Smooth muscle cell (in vitro differentiated cells): Measurements from ENCODE around the gene OR14K1. TPM values are rescaled to one million over a fixed set of nuclear protein-coding genes. Genes with fewer than 3 reads are reported as not detected.
"Not testable (repeated sequence)": the region's sequence is repeated elsewhere in the genome, so short reads cannot be mapped to it uniquely, and the experiment has no call there.

Experiments
- DNase-seq: peaks from one replicate; lab custom pipeline; 2025; ENCODE audit not compliant: unreplicated experiment; lab: John Stamatoyannopoulos, UW
- H2AFZ ChIP-seq: fragments of 200-600 bp; sonication (generic); 2 replicates; pipeline ENCODE4 v1.6.0; 2016; ENCODE audit warnings: antibody characterized with exemption, low read depth, mild to moderate bottlenecking
- H3F3A ChIP-seq: fragments of 200-600 bp; sonication (generic); 2 replicates; pipeline ENCODE4 v1.6.0; 2017; ENCODE audit warnings: antibody characterized with exemption, low read depth
- H3K27ac ChIP-seq: fragments of 200-600 bp; sonication (generic); 2 replicates; pipeline ENCODE4 v1.5.1; 2016; ENCODE audit warnings: low read depth, mild to moderate bottlenecking
- H3K27me3 ChIP-seq: fragments of 200-600 bp; sonication (generic); 2 replicates; pipeline ENCODE4 v1.6.1; 2016; ENCODE audit warnings: low read depth, mild to moderate bottlenecking
- H3K36me3 ChIP-seq: fragments of 200-600 bp; sonication (generic); 2 replicates; pipeline ENCODE4 v1.5.1; 2016; ENCODE audit warnings: low read depth
- H3K4me1 ChIP-seq: fragments of 200-600 bp; sonication (generic); 2 replicates; pipeline ENCODE4 v1.5.1; 2016; ENCODE audit warnings: low read depth
- H3K4me2 ChIP-seq: fragments of 200-600 bp; sonication (generic); 2 replicates; pipeline ENCODE4 v1.6.0; 2016; ENCODE audit warnings: mild to moderate bottlenecking
- H3K4me3 ChIP-seq: fragments of 200-600 bp; sonication (generic); 2 replicates; pipeline ENCODE4 v1.5.1; 2016; ENCODE audit warnings: mild to moderate bottlenecking
- H3K79me2 ChIP-seq: fragments of 200-600 bp; sonication (generic); 2 replicates; pipeline ENCODE4 v1.6.0; 2016; ENCODE audit warnings: low read depth, mild to moderate bottlenecking
- H3K9ac ChIP-seq: fragments of 200-600 bp; sonication (generic); 2 replicates; pipeline ENCODE4 v1.6.0; 2016; ENCODE audit warnings: low read depth
- H3K9me3 ChIP-seq: fragments of 200-600 bp; sonication (generic); replicated peaks from 2 replicates; pipeline ENCODE4 v1.5.1; 2016; ENCODE audit warnings: low read depth
- H4K20me1 ChIP-seq: fragments of 200-600 bp; sonication (generic); 2 replicates; pipeline ENCODE4 v1.6.0; 2016; ENCODE audit warnings: low read depth
- CTCF ChIP-seq: fragments of 200-600 bp; sonication (generic); IDR thresholded peaks from 2 replicates; pipeline ENCODE4 v1.5.1; 2017; ENCODE audit warnings: borderline replicate concordance, mild to moderate bottlenecking, antibody characterized with exemption; ENCODE audit not compliant: insufficient read depth, poor library complexity, severe bottlenecking
- WGBS: methylation state at CpG from one replicate; pipeline ENCODE4 v1.1.7; 2016; ENCODE audit warnings: low lambda C conversion rate; 5-methylcytosine and 5-hydroxymethylcytosine counted together
- polyA plus RNA-seq: library from polyadenylated mRNA; unstranded; fragments of >200 nt; fragmentation: Nextera tagmentation; extraction: Ambion mirVana; gene quantifications from 2 replicates; pipeline ENCODE4 v1.2.1, GENCODE V29; 2016
- total RNA-seq: library from RNA; depleted of rRNA; stranded (reverse); fragments of >200 nt; gene quantifications from 2 replicates; pipeline ENCODE4 v1.2.3, GENCODE V29; 2014

Gene OR14K1
- not detected in 2 replicates for total RNA-seq
- not detected in 2 replicates for polyA plus RNA-seq

- 79% methylated on average over 1 of the region's 1 CpG for WGBS
- Histone ChIP-seq H3K36me3 (no peaks in the 10 kb centered on the region), H3K4me3 (no peak within 1 kb of the TSS), H3K4me1 (no peaks in the 10 kb centered on the region), H4K20me1 (no peaks in the 10 kb centered on the region), H3K27me3 (no peaks in the 10 kb centered on the region), H3K79me2 (no peaks in the 10 kb centered on the region), H3F3A (no peaks in the 10 kb centered on the region), H3K9ac (no peak within 1 kb of the TSS), H3K4me2 (no peak within 1 kb of the TSS), H2AFZ (no peak within 1 kb of the TSS), H3K27ac (no peak within 1 kb of the TSS), H3K9me3 (peaks cover 14% of the 10 kb centered on the region)
- no peak for DNase-seq
- no peak for TF ChIP-seq CTCF
Measured at GRCh38 chr1:247738315-247738714, at the start of gene OR14K1. OR14K1 (plus strand) TSS chr1:247738615; CDS start chr1:247738615, 0 bp downstream.

- no peaks in the 10 kb centered on the region for H3K27me3 ChIP-seq
- H3K4me3 ChIP-seq: no peak overlapping the region
- H3K36me3 ChIP-seq: no peaks in the 10 kb centered on the region
- no peak overlapping the region for H3K27ac ChIP-seq
- H3K9me3 ChIP-seq: peaks cover 3% of the 10 kb centered on the region
- H3K79me2 ChIP-seq: no peaks in the 10 kb centered on the region
- DNase-seq: no peak
- no peaks in the 10 kb centered on the region for H3K4me1 ChIP-seq
- 95% methylated on average over 1 of the region's 1 CpG for WGBS
- TF ChIP-seq CTCF: no peak
- H3K4me2 ChIP-seq: no peak overlapping the region
- H4K20me1 ChIP-seq: no peaks in the 10 kb centered on the region
- H3K9ac ChIP-seq: no peak overlapping the region
- no peak overlapping the region for H2AFZ ChIP-seq
- H3F3A ChIP-seq: no peaks in the 10 kb centered on the region
Measured at GRCh38 chr1:247701338-247701737, 37.1 kb upstream of the OR14K1 start.

- H3K9ac ChIP-seq, H3K36me3 ChIP-seq, DNase-seq, H3K4me1 ChIP-seq, H4K20me1 ChIP-seq, H3K9me3 ChIP-seq, H3K27me3 ChIP-seq, H2AFZ ChIP-seq, H3K79me2 ChIP-seq, H3F3A ChIP-seq, H3K4me3 ChIP-seq, H3K4me2 ChIP-seq, H3K27ac ChIP-seq: not testable (repeated sequence)
- WGBS: 81% methylated on average over 8 of the region's 8 CpGs
Measured at GRCh38 chr1:247710681-247711080, 27.7 kb upstream of the OR14K1 start.

- H3K27me3 ChIP-seq: no peaks in the 10 kb centered on the region
- WGBS: 86% methylated on average over 7 of the region's 7 CpGs
- H3K79me2 ChIP-seq: no peaks in the 10 kb centered on the region
- H3K4me1 ChIP-seq: no peaks in the 10 kb centered on the region
- no peaks in the 10 kb centered on the region for H3F3A ChIP-seq
- no peak overlapping the region for H3K4me2 ChIP-seq
- no peaks in the 10 kb centered on the region for H3K36me3 ChIP-seq
- no peak for TF ChIP-seq CTCF
- no peak for DNase-seq
- no peaks in the 10 kb centered on the region for H4K20me1 ChIP-seq
- H3K9me3 ChIP-seq: peaks cover 9% of the 10 kb centered on the region
- H3K27ac ChIP-seq: no peak overlapping the region
- no peak overlapping the region for H3K4me3 ChIP-seq
- no peak overlapping the region for H3K9ac ChIP-seq
- H2AFZ ChIP-seq: no peak overlapping the region
Measured at GRCh38 chr1:247713753-247714152, 24.7 kb upstream of the OR14K1 start.
